MCF 10A (cell line): ENCODE results near the gene COL4A6. TPM values are rescaled to one million over a fixed set of nuclear protein-coding genes. Genes with fewer than 3 reads are reported as not detected.

ENCODE experiments used
- BruUV-seq: library from RNA; stranded (reverse); fragments of 400-500 nt; replicated peaks from 2 replicates; lab custom pipeline; 2021; lab: Mats Ljungman, UMichigan
- CTCF ChIA-PET: fragments of 300-600 bp; sonication (Branson Sonifier 250); formaldehyde crosslinking; extraction: SDS; loops from one replicate; lab custom pipeline; 2021; ENCODE audit warnings: antibody characterized with exemption, inconsistent platforms; lab: Yijun Ruan, JAX
- POLR2A ChIA-PET: fragments of 300-600, 350-650 bp; sonication (Branson Sonifier 250); formaldehyde crosslinking; extraction: SDS; loops from one replicate; lab custom pipeline; 2020; ENCODE audit warnings: antibody characterized with exemption, inconsistent platforms; lab: Yijun Ruan, JAX
- DNase-seq: peaks from one replicate; pipeline ENCODE4 v3.0.0-alpha.2; 2018; ENCODE audit not compliant: unreplicated experiment
- H3K27ac Mint-ChIP-seq: one replicate; pipeline ENCODE4 v1.8.0; 2022; ENCODE audit warnings: mild to moderate bottlenecking, low read depth, mixed read lengths; ENCODE audit not compliant: unreplicated experiment
- H3K27me3 Mint-ChIP-seq: one replicate; pipeline ENCODE4 v1.8.0; 2022; ENCODE audit warnings: mixed read lengths; ENCODE audit not compliant: insufficient read depth, unreplicated experiment
- H3K36me3 Mint-ChIP-seq: one replicate; pipeline ENCODE4 v1.8.0; 2022; ENCODE audit warnings: mild to moderate bottlenecking, moderate library complexity, mixed read lengths; ENCODE audit not compliant: insufficient read depth, unreplicated experiment
- H3K4me1 Mint-ChIP-seq: one replicate; pipeline ENCODE4 v1.8.0; 2022; ENCODE audit warnings: mixed read lengths; ENCODE audit not compliant: insufficient read depth, unreplicated experiment
- H3K4me3 Mint-ChIP-seq: one replicate; pipeline ENCODE4 v1.8.0; 2022; ENCODE audit warnings: mild to moderate bottlenecking, moderate library complexity, mixed read lengths; ENCODE audit not compliant: unreplicated experiment
- H3K9me3 Mint-ChIP-seq: one replicate; pipeline ENCODE4 v1.8.0; 2022; ENCODE audit warnings: mixed read lengths; ENCODE audit not compliant: unreplicated experiment
- intact Hi-C: fragments of 100-400 bp; cut with micrococcal nuclease; formaldehyde crosslinking; loops from 2 replicates; pipeline ENCODE4 v1.14.1; 2022
- total RNA-seq: library from RNA; stranded (reverse); gene quantifications from 2 replicates; pipeline ENCODE4 v1.2.3, GENCODE V29; 2022
- TF ChIP-seq, protein P1 (sequence below): fragments of 200-600 bp; IDR thresholded peaks from one replicate; pipeline ENCODE4 v1.8.0; 2022; ENCODE audit warnings: antibody characterized with exemption, mild to moderate bottlenecking; ENCODE audit not compliant: unreplicated experiment

COL4A6 gene
- total RNA-seq, 1 experiment from 2014 or later = 58.3 TPM

DNA sequence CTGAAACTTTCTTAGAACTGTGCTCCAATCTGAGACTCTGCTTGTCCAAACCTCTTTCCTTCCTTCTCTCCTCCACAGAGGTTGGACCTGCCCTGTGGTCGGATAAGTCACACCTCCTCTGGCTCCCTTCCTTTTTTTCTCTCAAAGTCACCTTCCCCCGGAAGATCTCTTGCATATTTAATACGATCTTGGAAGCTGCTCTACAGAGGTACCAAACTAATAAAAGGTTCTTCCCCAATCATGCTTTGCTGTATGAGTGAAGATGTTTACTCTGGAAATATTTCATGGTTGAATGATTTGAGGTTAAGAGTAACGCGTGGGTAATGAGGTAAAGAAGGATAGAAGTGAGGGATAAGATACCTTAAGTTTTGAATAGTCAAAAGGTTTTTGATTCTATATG is 180.7 kb downstream of the COL4A6 start:
- H3K36me3 Mint-ChIP-seq = peaks cover 15% of the 10 kb centered on the region
- H3K4me3 Mint-ChIP-seq = no peak overlapping the region
- no peak overlapping the region for H3K27ac Mint-ChIP-seq
- no peak for DNase-seq
- ChIA-PET CTCF (interaction anchor here (0.6 to 1.0 kb wide), 2 partner anchors 33 to 433 kb away, joined by 3 to 5 read pairs; no protein-coding TSS in a partner anchor), POLR2A (interaction anchor here (0.5 to 1.4 kb wide), 2 partner anchors 9 to 30 kb away, joined by 3 read pairs; no protein-coding TSS in a partner anchor)
- no TSS peak for BruUV-seq
- intact Hi-C loops = no loop called here
- H3K27me3 Mint-ChIP-seq = peaks cover 57% of the 10 kb centered on the region
- H3K4me1 Mint-ChIP-seq = peaks cover 20% of the 10 kb centered on the region
- H3K9me3 Mint-ChIP-seq = no peaks in the 10 kb centered on the region
- TF ChIP-seq, protein P1, sequence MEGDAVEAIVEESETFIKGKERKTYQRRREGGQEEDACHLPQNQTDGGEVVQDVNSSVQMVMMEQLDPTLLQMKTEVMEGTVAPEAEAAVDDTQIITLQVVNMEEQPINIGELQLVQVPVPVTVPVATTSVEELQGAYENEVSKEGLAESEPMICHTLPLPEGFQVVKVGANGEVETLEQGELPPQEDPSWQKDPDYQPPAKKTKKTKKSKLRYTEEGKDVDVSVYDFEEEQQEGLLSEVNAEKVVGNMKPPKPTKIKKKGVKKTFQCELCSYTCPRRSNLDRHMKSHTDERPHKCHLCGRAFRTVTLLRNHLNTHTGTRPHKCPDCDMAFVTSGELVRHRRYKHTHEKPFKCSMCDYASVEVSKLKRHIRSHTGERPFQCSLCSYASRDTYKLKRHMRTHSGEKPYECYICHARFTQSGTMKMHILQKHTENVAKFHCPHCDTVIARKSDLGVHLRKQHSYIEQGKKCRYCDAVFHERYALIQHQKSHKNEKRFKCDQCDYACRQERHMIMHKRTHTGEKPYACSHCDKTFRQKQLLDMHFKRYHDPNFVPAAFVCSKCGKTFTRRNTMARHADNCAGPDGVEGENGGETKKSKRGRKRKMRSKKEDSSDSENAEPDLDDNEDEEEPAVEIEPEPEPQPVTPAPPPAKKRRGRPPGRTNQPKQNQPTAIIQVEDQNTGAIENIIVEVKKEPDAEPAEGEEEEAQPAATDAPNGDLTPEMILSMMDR = no peak

DNA sequence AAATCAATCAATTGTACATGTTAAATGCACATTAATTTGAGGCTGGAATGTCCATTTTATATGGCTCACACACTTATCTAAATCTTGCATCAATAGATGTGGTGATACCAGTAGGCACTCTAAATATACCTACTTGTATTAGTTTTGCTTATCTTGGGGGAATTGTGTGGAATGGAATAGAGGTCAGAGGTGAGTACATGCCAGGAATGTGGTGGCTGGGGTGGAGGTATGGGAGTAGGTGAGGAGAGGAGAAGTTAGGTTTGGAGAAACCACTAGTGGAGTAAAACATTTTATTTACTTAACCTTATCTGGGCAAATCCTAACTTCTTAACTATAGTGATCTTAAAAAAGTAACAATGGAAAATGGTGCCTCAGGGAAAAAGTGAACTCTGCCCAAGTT is 183.6 kb downstream of the COL4A6 start:
- intact Hi-C loops = no loop called here
- peaks cover 7% of the 10 kb centered on the region for H3K9me3 Mint-ChIP-seq
- BruUV-seq = no TSS peak
- ChIA-PET CTCF (no interaction called here), POLR2A (no interaction called here)
- TF ChIP-seq, protein P1 = no peak
- DNase-seq = no peak
- peaks cover 12% of the 10 kb centered on the region for H3K36me3 Mint-ChIP-seq
- H3K27ac Mint-ChIP-seq = no peak overlapping the region
- peaks cover 86% of the 10 kb centered on the region for H3K27me3 Mint-ChIP-seq
- H3K4me3 Mint-ChIP-seq = no peak overlapping the region
- peaks cover 10% of the 10 kb centered on the region for H3K4me1 Mint-ChIP-seq

DNA sequence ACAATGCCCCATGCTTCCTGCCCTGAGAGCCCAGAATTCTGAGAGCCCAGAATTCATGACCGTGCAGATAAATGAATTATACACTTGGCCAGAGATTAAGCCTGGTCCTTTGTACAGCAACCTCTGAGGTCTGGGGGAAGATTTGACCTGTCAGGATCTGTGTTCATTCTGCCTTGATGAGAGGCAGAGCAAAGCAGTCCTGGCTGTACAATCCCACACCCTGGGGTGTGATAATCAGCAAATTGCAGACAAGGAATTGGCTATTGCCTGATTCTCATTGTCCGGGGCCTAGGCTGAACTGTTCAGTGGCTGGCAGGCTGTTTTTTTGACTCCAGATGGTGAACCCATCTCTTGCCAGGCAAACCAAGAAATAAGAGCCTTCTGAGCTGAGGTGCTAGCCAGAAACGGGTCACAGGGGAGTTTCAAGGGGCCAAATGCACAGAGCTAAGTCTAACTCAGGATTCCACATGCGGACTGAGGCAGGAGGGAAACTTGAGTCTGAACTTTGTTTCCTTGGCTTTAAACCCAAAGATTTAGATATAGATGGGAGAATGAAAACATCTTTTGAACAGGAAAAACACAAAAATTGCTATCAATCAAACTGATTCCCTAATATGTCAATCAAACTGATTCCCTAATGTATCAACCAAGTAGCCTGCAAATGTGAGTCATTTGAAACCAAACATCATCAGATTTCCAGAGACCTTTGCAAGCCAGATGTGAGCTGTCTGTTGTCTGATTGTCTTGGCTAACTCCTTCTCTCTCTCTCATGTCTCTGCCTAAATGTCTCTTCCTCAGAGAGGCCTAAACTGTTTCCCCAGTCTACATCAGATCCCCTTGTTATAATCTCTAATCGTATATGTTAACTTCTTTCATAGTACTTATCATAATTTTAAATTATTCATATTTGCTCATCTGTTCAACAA is 187.3 kb downstream of the COL4A6 start:
- H3K36me3 Mint-ChIP-seq = peaks cover 5% of the 10 kb centered on the region
- H3K4me1 Mint-ChIP-seq = peaks cover 4% of the 10 kb centered on the region
- BruUV-seq = no TSS peak
- no peak overlapping the region for H3K4me3 Mint-ChIP-seq
- ChIA-PET POLR2A (interaction anchor here (0.6 to 1.5 kb wide), 3 partner anchors 11 to 309 kb away, joined by 3 to 5 read pairs (median 4); no protein-coding TSS in a partner anchor), CTCF (no interaction called here)
- H3K27ac Mint-ChIP-seq = no peak overlapping the region
- TF ChIP-seq, protein P1 = no peak
- no peak for DNase-seq
- intact Hi-C loops = no loop called here
- peaks cover 7% of the 10 kb centered on the region for H3K9me3 Mint-ChIP-seq
- peaks cover 90% of the 10 kb centered on the region for H3K27me3 Mint-ChIP-seq

DNA sequence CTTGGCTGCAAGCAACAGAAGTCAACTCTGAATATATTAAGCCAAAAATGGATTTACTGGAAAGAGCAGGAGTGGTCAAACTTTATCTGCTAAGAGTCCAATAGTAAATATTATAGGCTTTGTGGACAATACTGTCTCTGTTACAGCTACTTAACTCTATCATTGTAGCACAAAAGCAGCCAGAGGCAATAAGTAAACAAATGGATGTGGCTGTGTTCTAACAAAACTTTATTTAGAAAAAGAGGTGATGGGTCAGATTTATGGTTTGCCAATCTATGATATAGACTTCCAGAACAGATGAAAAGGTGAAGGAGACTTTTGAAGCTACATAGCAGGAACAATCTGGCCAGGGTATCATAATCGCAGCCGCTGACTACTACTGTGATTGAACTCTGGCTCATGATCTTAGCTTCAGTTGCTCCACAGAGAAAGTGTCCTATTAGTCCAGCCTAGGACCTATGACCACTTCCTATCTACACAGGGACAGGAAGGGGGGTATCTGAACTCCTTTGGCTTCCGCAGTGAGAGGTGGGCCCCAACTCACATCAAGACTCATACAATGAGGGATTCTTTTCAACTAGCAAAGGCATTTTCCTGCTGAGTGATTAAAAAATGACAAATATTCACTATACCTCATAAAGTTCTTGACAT is 191.8 kb downstream of the COL4A6 start:
- POLR2A ChIA-PET = no interaction called here
- Mint-ChIP-seq H3K36me3 (peaks cover 5% of the 10 kb centered on the region), H3K4me3 (no peak overlapping the region), H3K9me3 (no peaks in the 10 kb centered on the region), H3K27ac (no peak overlapping the region), H3K4me1 (no peaks in the 10 kb centered on the region), H3K27me3 (peaks cover 72% of the 10 kb centered on the region)
- intact Hi-C loops = no loop called here
- no peak for DNase-seq
- TF ChIP-seq, protein P1 = no peak
- no TSS peak for BruUV-seq
- CTCF ChIA-PET = no interaction called here
